Adrenal gland (tissue), 12 donors: Measurements from ENCODE around the gene CPT1C. TPM values are rescaled to one million over a fixed set of nuclear protein-coding genes. Genes with fewer than 3 reads are reported as not detected.

Experiments used
- DNase-seq, 7 donors: peaks; one replicate each; pipeline ENCODE4 v3.0.0-alpha.2; 2019 to 2020
- H3K27ac ChIP-seq, 5 donors: fragments of 200-600 bp; sonication (generic) in 4 of 5; 1 replicate in 3 of 5; 2 replicates in 2 of 5; pipeline versions ENCODE4 v1.5.1 to v1.8.0; 2016 to 2020; ENCODE audit warnings: mild to moderate bottlenecking in 1 of 5
- H3K27me3 ChIP-seq: fragments of 200-600 bp; 2 replicates; pipeline ENCODE4 v1.8.0; 2021
- H3K36me3 ChIP-seq, 2 donors: fragments of 200-600 bp; replicated peaks in 1 of 2; 1 replicate in 1 of 2; 2 replicates in 1 of 2; pipeline versions ENCODE4 v1.5.1 to v1.8.0; 2018 to 2022
- H3K4me1 ChIP-seq, 2 donors: fragments of 200-600 bp; replicated peaks in 1 of 2; 1 replicate in 1 of 2; 2 replicates in 1 of 2; pipeline versions ENCODE4 v1.5.1 to v1.8.0; 2018 to 2021
- H3K4me3 ChIP-seq, 4 donors: fragments of 200-600 bp; sonication (generic) in 3 of 4; one replicate each; pipeline ENCODE4 v1.5.1; 2016 to 2018
- H3K9me3 ChIP-seq, 3 donors: fragments of 200-600 bp; sonication (generic) in 1 of 3; replicated peaks in 1 of 3; 1 replicate in 2 of 3; 2 replicates in 1 of 3; pipeline versions ENCODE4 v1.5.1 to v1.8.0; 2016 to 2021
- CTCF ChIP-seq, 6 experiments: fragments of 450-650 bp in 4 of 6; fragments of 200-600 bp in 2 of 6; sonication (generic) in 1 of 6; IDR thresholded peaks; 1 replicate in 5 of 6; 2 replicates in 1 of 6; pipeline versions ENCODE4 v1.5.1 to v1.8.0; 2016 to 2021; ENCODE audit warnings: antibody characterized with exemption in 6 of 6, mild to moderate bottlenecking in 2 of 6, moderate library complexity in 1 of 6
- POLR2A ChIP-seq, 2 donors: fragments of 450-650 bp; IDR thresholded peaks; one replicate each; pipeline ENCODE4 v1.6.1; 2017; ENCODE audit warnings: antibody characterized with exemption in 2 of 2, mild to moderate bottlenecking in 2 of 2, moderate library complexity in 1 of 2
- WGBS, 4 donors: extraction: QIAGEN DNeasy Blood & Tissue Kit in 2 of 4; methylation state at CpG; one replicate each; pipeline versions ENCODE4 v1.1.5 to v1.1.7; 2013 to 2017; 5-methylcytosine and 5-hydroxymethylcytosine counted together
- intact Hi-C, 2 donors: fragments of 100-400 bp; cut with DNase I; formaldehyde crosslinking; loops; one replicate each; pipeline versions ENCODE4 v1.14.1 to v1.15.0; 2022 to 2023
- polyA plus RNA-seq, 3 donors: library from polyadenylated mRNA; stranded (reverse); fragments of 200-250 nt in 2 of 3; fragments of 350-450 nt in 1 of 3; fragmentation: Illumina TruSeq in 1 of 3; extraction: RNeasy Lipid Tissue Mini Kit (QIAGEN cat#74804) in 1 of 3; gene quantifications; one replicate each; pipeline ENCODE4 v1.2.3, GENCODE V29; 2013 to 2014
- total RNA-seq, 9 donors: library from RNA; depleted of rRNA in 4 of 9; stranded (reverse); fragments of >200 nt in 4 of 9; fragments of 120-200 nt in 1 of 9; fragmentation: NEBNext Ultra II Directional in 1 of 9; extraction: Animal tissue kit (Norgen Biotek cat#: 25700) in 1 of 9; gene quantifications; one replicate each; pipeline versions ENCODE4 v1.1.0 to v1.2.4, GENCODE V29; 2013 to 2023
- donor health status: healthy with polysubstance abuse.
- donor health status: Bipolar disorder and iron deficiency.
- donor health status: DM: yes; HTN: yes; CAD: no.
- donor health status: DM: no; HTN: no; CAD: no.
- donor health status: DM: no; HTN: no; CAD: no.
- donor health status: DM: yes; HTN: yes; CAD: no.

The CPT1C gene
- total and polyA plus RNA-seq, 12 donors: 2.4 to 55.7 (median 5.9) TPM; not detected in 1

DNA sequence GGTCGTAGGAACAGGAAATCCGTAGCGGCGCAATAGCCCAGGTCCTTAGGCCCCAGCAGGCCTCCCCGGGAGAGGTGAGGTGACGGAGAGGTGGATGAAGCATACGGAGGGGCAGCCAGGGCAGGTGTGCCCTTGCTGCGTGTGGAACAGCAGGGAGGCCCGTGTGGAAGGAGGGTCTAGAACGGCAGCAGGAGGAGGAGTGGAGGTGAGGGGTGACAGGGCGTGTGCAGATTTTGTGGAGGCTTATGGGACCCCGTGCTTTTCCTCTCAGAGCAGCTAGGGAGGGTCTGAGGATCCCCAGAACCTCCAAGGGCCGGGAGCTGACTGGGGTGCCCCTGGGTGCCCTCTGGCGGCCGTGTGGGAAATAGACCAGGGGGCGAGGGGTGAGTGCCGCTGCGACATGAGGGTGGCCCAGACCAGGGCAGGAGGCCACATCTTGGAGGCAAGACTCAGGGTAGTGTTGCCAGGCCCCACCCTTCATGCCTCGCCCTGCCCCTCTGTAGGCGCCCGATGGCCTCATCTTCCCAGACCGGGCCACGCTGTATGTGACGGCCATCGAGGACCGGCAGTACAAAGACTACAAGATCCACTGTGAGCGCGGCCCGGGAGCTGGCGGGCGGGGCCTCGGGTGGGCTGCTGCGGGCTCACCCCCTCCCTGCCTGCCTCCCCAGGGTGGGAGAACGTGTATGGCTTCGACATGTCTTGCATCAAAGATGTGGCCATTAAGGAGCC is 6.5 kb upstream of the CPT1C start:
- H3K27ac ChIP-seq: no peak overlapping the region
- no peaks in the 10 kb centered on the region for H3K27me3 ChIP-seq
- 74 to 89% (median 80%) methylated on average over 16 to 35 of the region's 35 CpGs for WGBS, 4 donors
- H3K36me3 ChIP-seq: peaks cover 0 to 58% of the 10 kb centered on the region in 2 donors
- peaks cover 22 to 31% of the 10 kb centered on the region in 2 donors for H3K4me1 ChIP-seq
- DNase-seq: peak in 3 of 7 donors; percentile 22 to 37 (median 29)
- H3K9me3 ChIP-seq: no peaks in the 10 kb centered on the region
- intact Hi-C loops: no loop called here
- TF ChIP-seq CTCF (IDR thresholded peaks at IDR 0.05): peak in 4 of 6 experiments; percentile 17 to 38 (median 28)
- no peak for TF ChIP-seq POLR2A (IDR thresholded peaks at IDR 0.05)
- no peak overlapping the region for H3K4me3 ChIP-seq

GRCh38 chr19:49684983-49685553 is 5.8 kb upstream of the CPT1C start:
- H3K36me3 ChIP-seq: peaks cover 0 to 58% of the 10 kb centered on the region in 2 donors

DNA sequence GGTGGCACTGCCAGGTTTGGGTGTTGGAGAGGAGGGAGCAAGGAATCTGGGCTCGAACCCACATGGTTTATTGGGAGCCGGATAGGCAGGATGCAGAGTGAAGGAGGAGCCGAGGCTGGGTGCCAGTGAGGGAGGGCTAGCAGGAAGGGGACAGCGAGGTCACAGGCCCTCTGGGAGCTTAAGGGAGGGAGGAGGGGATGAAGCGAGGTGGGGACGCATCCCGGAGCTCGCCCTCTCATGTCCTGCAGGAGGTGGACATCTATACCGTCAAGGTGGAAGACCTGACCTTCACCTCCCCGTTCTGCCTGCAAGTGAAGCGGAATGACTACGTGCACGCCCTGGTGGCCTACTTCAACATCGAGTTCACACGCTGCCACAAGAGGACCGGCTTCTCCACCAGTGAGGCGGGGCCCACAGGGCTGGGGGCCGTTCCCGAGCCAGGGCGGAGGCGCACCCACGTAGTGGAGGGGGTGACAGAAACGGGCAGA is 5.0 kb upstream of the CPT1C start:
- TF ChIP-seq CTCF (IDR thresholded peaks at IDR 0.05) (no peak), POLR2A (IDR thresholded peaks at IDR 0.05) (no peak)
- Histone ChIP-seq H3K27me3 (no peaks in the 10 kb centered on the region), H3K27ac (no peak overlapping the region), H3K9me3 (no peaks in the 10 kb centered on the region), H3K4me3 (no peak overlapping the region), H3K36me3 (peaks cover 0 to 54% of the 10 kb centered on the region in 2 donors), H3K4me1 (peaks cover 15 to 33% of the 10 kb centered on the region in 2 donors)
- WGBS, 4 donors: 53 to 63% (median 58%) methylated on average over 8 to 23 of the region's 23 CpGs
- intact Hi-C loops: no loop called here
- peak in 6 of 7 donors; percentile 29 to 54 (median 36) for DNase-seq

More at GRCh38 chr19:49684983-49685553, 5.8 kb upstream of the CPT1C start:
- H3K9me3 ChIP-seq: no peaks in the 10 kb centered on the region
- no peak for TF ChIP-seq CTCF (IDR thresholded peaks at IDR 0.05)
- no peak for TF ChIP-seq POLR2A (IDR thresholded peaks at IDR 0.05)
- no peak overlapping the region for H3K27ac ChIP-seq
- no peak overlapping the region for H3K4me3 ChIP-seq
- 79 to 86% (median 83%) methylated on average over 9 to 13 of the region's 13 CpGs for WGBS, 4 donors
- no peak for DNase-seq
- peaks cover 21 to 33% of the 10 kb centered on the region in 2 donors for H3K4me1 ChIP-seq
- intact Hi-C loops: no loop called here
- no peaks in the 10 kb centered on the region for H3K27me3 ChIP-seq

- peaks cover 0 to 48% of the 10 kb centered on the region in 2 donors for H3K36me3 ChIP-seq
- 89 to 94% (median 92%) methylated on average over 5 to 27 of the region's 27 CpGs; no CpG with 5 or more reads in 1 of the 4 donors for WGBS, 4 donors
Observed at GRCh38 chr19:49686503-49687088, 4.3 kb upstream of the CPT1C start.

More at GRCh38 chr19:49686503-49687088, 4.3 kb upstream of the CPT1C start:
- Histone ChIP-seq H3K4me1 (peaks cover 10 to 33% of the 10 kb centered on the region in 2 donors), H3K9me3 (no peaks in the 10 kb centered on the region), H3K4me3 (no peak overlapping the region), H3K27me3 (no peaks in the 10 kb centered on the region), H3K27ac (no peak overlapping the region)
- intact Hi-C loops: no loop called here
- peak in 1 of 7 donors; percentile 37 for DNase-seq
- TF ChIP-seq POLR2A (IDR thresholded peaks at IDR 0.05): no peak
- TF ChIP-seq CTCF (IDR thresholded peaks at IDR 0.05): no peak
